Mammary epithelial cell (primary cell): Measurements from ENCODE around the gene MAN1B1.

Source experiments
- EZH2 ChIP-seq: IDR thresholded peaks from 2 replicates; pipeline ENCODE4 v1.6.1; 2012; ENCODE audit warnings: low read length, inconsistent platforms, borderline replicate concordance
- TF ChIP-seq, protein P1 (sequence below), 2 donors: IDR thresholded peaks in 1 of 2; conservative IDR thresholded peaks in 1 of 2; 2 replicates each; pipeline ENCODE4 v1.5.1; 2011 to 2012; ENCODE audit warnings: inconsistent platforms in 2 of 2, low read length in 2 of 2, mild to moderate bottlenecking in 2 of 2, control low read depth in 1 of 2, low read depth in 1 of 2; ENCODE audit not compliant: insufficient read depth in 1 of 2; ENCODE audit errors: extremely low read depth in 1 of 2

DNA sequence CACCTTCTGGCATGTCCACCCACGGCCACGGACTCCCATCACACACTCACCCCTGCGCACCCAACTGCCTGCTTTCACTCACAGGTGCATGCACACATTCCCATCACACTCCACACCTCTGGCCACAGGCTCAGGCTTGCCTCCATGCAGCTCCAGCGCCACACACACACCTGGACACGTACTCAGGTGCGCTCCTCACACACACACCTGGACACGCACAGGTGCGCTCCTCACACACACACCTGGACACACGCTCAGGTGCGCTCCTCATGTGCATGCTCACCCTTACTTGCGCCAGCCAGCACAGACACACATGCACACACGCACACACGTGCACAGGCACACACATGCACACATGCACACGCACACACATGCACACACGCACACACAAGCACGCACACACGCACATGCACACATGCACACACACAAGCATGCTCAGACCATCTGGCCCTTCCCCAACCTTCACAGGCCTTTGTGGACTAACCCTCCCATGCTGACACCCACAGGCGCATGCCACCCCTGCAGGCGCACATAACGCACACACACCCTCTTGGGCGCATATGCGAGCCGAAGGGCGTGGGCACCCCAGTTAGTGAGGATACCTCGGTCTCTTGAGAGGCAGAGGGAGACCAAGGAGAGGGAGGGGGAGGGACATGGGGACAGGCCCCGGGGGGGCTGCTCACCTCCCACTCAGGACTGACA, 60.5 kb downstream of the MAN1B1 start:
- TF ChIP-seq EZH2 = no peak
- TF ChIP-seq, protein P1, sequence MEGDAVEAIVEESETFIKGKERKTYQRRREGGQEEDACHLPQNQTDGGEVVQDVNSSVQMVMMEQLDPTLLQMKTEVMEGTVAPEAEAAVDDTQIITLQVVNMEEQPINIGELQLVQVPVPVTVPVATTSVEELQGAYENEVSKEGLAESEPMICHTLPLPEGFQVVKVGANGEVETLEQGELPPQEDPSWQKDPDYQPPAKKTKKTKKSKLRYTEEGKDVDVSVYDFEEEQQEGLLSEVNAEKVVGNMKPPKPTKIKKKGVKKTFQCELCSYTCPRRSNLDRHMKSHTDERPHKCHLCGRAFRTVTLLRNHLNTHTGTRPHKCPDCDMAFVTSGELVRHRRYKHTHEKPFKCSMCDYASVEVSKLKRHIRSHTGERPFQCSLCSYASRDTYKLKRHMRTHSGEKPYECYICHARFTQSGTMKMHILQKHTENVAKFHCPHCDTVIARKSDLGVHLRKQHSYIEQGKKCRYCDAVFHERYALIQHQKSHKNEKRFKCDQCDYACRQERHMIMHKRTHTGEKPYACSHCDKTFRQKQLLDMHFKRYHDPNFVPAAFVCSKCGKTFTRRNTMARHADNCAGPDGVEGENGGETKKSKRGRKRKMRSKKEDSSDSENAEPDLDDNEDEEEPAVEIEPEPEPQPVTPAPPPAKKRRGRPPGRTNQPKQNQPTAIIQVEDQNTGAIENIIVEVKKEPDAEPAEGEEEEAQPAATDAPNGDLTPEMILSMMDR (conservative IDR thresholded peaks at IDR 0.05 in 1 of 2, IDR thresholded peaks at IDR 0.05 in 1 of 2; ENCODE audit: extremely low read depth in 1 of 2, insufficient read depth in 1 of 2, low read depth in 1 of 2, low read length in 2 of 2) = no peak
